Mesothelial cell of epicardium (in vitro differentiated cells): ENCODE results near the gene USP31. TPM values are rescaled to one million over a fixed set of nuclear protein-coding genes. Genes with fewer than 3 reads are reported as not detected.
A peak's percentile ranks its signal among the peaks of the same experiment; 100 is the strongest.

Source experiments
- DNase-seq, 2 experiments: peaks; one replicate each; pipeline ENCODE4 v3.0.0; 2021; ENCODE audit warnings: low spot score in 2 of 2; ENCODE audit not compliant: unreplicated experiment in 2 of 2
- H3K27ac Mint-ChIP-seq: 2 replicates; pipeline ENCODE4 v1.8.0; 2021; ENCODE audit warnings: mixed read lengths
- H3K27me3 Mint-ChIP-seq: 2 replicates; pipeline ENCODE4 v1.8.0; 2021; ENCODE audit warnings: low read depth, mixed read lengths
- H3K36me3 Mint-ChIP-seq: 2 replicates; pipeline ENCODE4 v1.8.0; 2021; ENCODE audit warnings: mixed read lengths
- H3K4me1 Mint-ChIP-seq: 2 replicates; pipeline ENCODE4 v1.8.0; 2021; ENCODE audit warnings: mixed read lengths
- H3K4me3 Mint-ChIP-seq: 2 replicates; pipeline ENCODE4 v1.8.0; 2021; ENCODE audit warnings: mild to moderate bottlenecking, moderate library complexity, mixed read lengths
- H3K9me3 Mint-ChIP-seq: 2 replicates; pipeline ENCODE4 v1.8.0; 2021; ENCODE audit warnings: mixed read lengths
- total RNA-seq: library from RNA; stranded (reverse); gene quantifications from 3 replicates; pipeline ENCODE4 v1.2.1, GENCODE V29; 2021
- TF ChIP-seq, protein P1 (sequence below): fragments of 200-600 bp; sonication (generic); IDR thresholded peaks from one replicate; pipeline ENCODE4 v1.5.0; 2021; ENCODE audit warnings: antibody characterized with exemption; ENCODE audit not compliant: unreplicated experiment

Gene USP31
- total RNA-seq, 1 donor from 2014 or later: 13.7 TPM

DNA sequence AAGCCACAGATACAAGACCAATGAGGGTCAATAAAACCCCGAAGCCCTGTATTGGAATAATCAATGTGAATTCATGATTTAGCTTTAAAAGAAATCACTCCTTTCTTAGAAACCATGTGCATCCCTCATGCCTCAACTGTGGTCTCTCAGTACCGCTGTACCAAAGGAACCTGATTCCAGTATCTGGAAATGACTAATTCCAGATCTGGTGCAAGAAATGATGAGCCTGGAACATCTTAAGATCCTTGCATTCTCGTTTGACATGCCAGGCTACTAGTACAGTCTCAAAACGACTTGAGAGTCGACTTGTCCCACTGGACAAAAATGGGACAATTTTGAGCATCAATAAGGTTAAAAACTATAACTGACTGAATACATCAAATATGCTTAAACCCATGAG lies 21.2 kb downstream of the USP31 start:
- no peaks in the 10 kb centered on the region for H3K36me3 Mint-ChIP-seq
- H3K4me1 Mint-ChIP-seq: peaks cover 17% of the 10 kb centered on the region
- TF ChIP-seq, protein P1, sequence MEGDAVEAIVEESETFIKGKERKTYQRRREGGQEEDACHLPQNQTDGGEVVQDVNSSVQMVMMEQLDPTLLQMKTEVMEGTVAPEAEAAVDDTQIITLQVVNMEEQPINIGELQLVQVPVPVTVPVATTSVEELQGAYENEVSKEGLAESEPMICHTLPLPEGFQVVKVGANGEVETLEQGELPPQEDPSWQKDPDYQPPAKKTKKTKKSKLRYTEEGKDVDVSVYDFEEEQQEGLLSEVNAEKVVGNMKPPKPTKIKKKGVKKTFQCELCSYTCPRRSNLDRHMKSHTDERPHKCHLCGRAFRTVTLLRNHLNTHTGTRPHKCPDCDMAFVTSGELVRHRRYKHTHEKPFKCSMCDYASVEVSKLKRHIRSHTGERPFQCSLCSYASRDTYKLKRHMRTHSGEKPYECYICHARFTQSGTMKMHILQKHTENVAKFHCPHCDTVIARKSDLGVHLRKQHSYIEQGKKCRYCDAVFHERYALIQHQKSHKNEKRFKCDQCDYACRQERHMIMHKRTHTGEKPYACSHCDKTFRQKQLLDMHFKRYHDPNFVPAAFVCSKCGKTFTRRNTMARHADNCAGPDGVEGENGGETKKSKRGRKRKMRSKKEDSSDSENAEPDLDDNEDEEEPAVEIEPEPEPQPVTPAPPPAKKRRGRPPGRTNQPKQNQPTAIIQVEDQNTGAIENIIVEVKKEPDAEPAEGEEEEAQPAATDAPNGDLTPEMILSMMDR: no peak
- H3K27ac Mint-ChIP-seq: no peak overlapping the region
- DNase-seq: no peak
- H3K4me3 Mint-ChIP-seq: no peak overlapping the region
- H3K9me3 Mint-ChIP-seq: no peaks in the 10 kb centered on the region
- no peaks in the 10 kb centered on the region for H3K27me3 Mint-ChIP-seq

DNA sequence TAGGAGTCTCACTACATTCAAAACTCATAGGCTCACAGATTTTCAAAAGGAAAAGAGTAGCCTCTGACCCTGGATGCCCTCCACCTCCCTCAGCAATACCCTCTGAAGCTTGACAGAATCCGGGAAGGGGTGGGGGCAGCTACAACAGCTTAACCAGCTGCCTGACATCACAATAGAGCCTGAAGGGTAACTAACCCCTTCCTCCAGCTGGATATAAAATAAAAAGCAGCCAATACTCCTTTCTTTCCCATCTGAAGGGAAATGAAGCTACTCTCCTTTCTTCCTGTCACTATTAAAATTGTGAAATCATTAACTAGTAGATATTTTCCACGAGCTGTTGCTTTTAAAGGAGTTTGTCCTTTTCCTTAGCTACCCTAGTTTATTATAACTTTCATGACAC lies 24.0 kb downstream of the USP31 start:
- H3K36me3 Mint-ChIP-seq: no peaks in the 10 kb centered on the region
- no peak overlapping the region for H3K4me3 Mint-ChIP-seq
- no peak overlapping the region for H3K27ac Mint-ChIP-seq
- no peaks in the 10 kb centered on the region for H3K27me3 Mint-ChIP-seq
- DNase-seq: no peak
- peaks cover 6% of the 10 kb centered on the region for H3K9me3 Mint-ChIP-seq
- TF ChIP-seq, protein P1: no peak
- peaks cover 9% of the 10 kb centered on the region for H3K4me1 Mint-ChIP-seq

GRCh38 chr16:23124315-23124714 lies 24.9 kb downstream of the USP31 start:
- TF ChIP-seq, protein P1: no peak
- H3K27ac Mint-ChIP-seq: no peak overlapping the region
- peaks cover 6% of the 10 kb centered on the region for H3K9me3 Mint-ChIP-seq
- no peak overlapping the region for H3K4me3 Mint-ChIP-seq
- no peaks in the 10 kb centered on the region for H3K36me3 Mint-ChIP-seq
- peaks cover 17% of the 10 kb centered on the region for H3K4me1 Mint-ChIP-seq
- H3K27me3 Mint-ChIP-seq: no peaks in the 10 kb centered on the region
- no peak for DNase-seq

- TF ChIP-seq, protein P1: no peak
- peaks cover 6% of the 10 kb centered on the region for H3K9me3 Mint-ChIP-seq
- H3K27me3 Mint-ChIP-seq: no peaks in the 10 kb centered on the region
- DNase-seq: no peak
- H3K4me1 Mint-ChIP-seq: peaks cover 19% of the 10 kb centered on the region
- no peaks in the 10 kb centered on the region for H3K36me3 Mint-ChIP-seq
- H3K4me3 Mint-ChIP-seq: no peak overlapping the region
- no peak overlapping the region for H3K27ac Mint-ChIP-seq
Observed at GRCh38 chr16:23122144-23122543, 27.1 kb downstream of the USP31 start.

GRCh38 chr16:23121024-23121423 lies 28.2 kb downstream of the USP31 start:
- DNase-seq: no peak
- Mint-ChIP-seq H3K27ac (peak overlapping the region; percentile 33), H3K4me3 (no peak overlapping the region), H3K27me3 (no peaks in the 10 kb centered on the region), H3K9me3 (peaks cover 6% of the 10 kb centered on the region), H3K4me1 (peaks cover 21% of the 10 kb centered on the region), H3K36me3 (no peaks in the 10 kb centered on the region)
- TF ChIP-seq, protein P1: no peak

DNA sequence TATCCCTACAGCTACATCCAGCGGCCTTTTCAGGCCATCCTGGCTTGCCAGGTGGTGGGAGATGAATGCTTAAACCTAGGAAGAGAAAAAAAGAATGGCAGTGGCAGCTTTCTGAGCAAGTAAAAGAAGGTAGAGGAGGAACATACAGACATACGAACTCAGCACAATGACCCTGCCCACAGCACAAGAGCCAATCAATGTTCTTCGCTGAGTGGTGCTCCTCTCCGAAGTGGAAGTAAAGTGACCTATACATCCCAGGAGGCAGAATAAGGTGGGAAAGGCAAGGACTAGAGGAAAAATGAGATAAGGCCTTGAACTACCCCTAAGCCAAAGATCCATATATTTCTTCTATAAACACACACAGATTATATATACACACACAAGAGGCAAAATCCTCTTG lies 28.7 kb downstream of the USP31 start:
- DNase-seq: no peak
- Mint-ChIP-seq H3K36me3 (no peaks in the 10 kb centered on the region), H3K4me3 (no peak overlapping the region), H3K27me3 (no peaks in the 10 kb centered on the region), H3K27ac (peak overlapping the region; percentile 66), H3K4me1 (peaks cover 21% of the 10 kb centered on the region), H3K9me3 (peaks cover 6% of the 10 kb centered on the region)
- TF ChIP-seq, protein P1: no peak
